ENCODE results near the gene EHD4. TPM values are rescaled to one million over a fixed set of nuclear protein-coding genes. Genes with fewer than 3 reads are reported as not detected.

The EHD4 gene
- total and polyA plus RNA-seq, 2 experiments from 2014 or later, result 27.3 to 34.7 TPM

DNA sequence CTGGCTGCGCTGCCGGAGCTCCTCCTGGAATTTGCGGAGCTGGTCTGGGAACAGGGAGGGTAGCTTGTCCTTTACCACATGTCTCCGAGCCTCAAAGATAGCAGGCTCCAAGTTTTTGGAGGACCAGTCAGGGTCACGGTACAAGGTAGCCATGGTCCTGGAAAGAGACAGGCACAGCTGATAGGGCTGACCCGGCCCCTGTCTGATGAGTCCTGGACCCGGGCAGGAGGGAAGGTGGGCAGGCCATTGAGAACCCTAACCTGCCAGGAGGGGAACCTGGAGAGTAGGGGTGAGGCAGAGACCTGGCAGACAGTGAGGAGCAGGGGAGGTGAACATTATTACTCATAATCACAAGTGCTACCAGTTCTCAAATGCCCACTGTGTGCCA lies 20.4 kb upstream of the EHD4 start:
- Histone ChIP-seq H3K9me2 (replicated peaks; ENCODE audit: insufficient read depth) (no peaks in the 10 kb centered on the region), H2AFZ (no peak overlapping the region), H3K27me3 (no peaks in the 10 kb centered on the region), H3K4me1 (ENCODE audit: insufficient read depth) (no peaks in the 10 kb centered on the region), H3K79me2 (no peaks in the 10 kb centered on the region), H3K36me3 (replicated peaks; ENCODE audit: insufficient read depth, low read depth) (no peaks in the 10 kb centered on the region), H3K9me3 (ENCODE audit: low read depth) (no peaks in the 10 kb centered on the region), H3K4me2 (no peak overlapping the region), H3K27ac (no peak overlapping the region), H4K20me1 (ENCODE audit: insufficient read depth, poor library complexity, severe bottlenecking) (no peaks in the 10 kb centered on the region), H3K4me3 (no peak overlapping the region)
- DNase-seq (ENCODE audit: low spot score), result no peak
- no peak for TF ChIP-seq EZH2 (IDR thresholded peaks at IDR 0.05; ENCODE audit: borderline replicate concordance)
- TF ChIP-seq, protein P1, sequence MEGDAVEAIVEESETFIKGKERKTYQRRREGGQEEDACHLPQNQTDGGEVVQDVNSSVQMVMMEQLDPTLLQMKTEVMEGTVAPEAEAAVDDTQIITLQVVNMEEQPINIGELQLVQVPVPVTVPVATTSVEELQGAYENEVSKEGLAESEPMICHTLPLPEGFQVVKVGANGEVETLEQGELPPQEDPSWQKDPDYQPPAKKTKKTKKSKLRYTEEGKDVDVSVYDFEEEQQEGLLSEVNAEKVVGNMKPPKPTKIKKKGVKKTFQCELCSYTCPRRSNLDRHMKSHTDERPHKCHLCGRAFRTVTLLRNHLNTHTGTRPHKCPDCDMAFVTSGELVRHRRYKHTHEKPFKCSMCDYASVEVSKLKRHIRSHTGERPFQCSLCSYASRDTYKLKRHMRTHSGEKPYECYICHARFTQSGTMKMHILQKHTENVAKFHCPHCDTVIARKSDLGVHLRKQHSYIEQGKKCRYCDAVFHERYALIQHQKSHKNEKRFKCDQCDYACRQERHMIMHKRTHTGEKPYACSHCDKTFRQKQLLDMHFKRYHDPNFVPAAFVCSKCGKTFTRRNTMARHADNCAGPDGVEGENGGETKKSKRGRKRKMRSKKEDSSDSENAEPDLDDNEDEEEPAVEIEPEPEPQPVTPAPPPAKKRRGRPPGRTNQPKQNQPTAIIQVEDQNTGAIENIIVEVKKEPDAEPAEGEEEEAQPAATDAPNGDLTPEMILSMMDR (IDR thresholded peaks at IDR 0.05; ENCODE audit: poor library complexity), result no peak
- whole genome bisulfite sequencing (ENCODE audit: low lambda C conversion rate, missing lambda C conversion rate), result 90% methylated on average over 7 of the region's 7 CpGs

DNA sequence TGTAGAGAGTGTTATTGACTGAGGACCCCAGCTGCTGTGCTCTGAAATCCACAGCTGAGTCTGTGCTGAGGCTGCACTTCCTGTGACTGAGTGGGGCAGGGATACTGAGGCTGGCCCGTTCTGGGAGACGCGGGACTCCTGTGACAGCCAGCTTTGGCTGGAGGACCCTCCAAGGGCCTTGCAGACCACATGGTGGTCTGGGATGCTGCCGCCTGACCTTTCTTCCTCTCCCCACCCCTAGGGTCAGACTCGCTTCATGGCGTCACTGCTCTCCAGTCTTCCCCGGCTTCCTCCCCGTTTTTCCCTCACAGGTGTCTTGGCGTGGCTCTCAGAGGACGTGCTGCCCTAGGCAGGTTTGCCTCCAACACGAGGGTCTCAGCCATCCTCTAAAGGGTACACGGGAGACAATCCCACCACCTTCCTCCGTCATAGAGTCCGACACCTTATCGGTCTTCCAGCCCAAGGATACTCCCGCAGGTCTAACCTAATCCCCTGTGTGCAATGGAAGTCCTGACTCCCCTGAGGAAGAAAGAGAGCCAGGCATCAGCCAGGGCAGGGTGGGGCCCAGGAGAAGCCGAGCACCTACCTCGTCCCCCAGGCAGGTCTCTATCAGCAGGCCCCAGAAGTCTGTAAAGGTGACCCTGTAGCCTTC lies 19.9 kb upstream of the EHD4 start:
- H3K79me2 ChIP-seq, result no peaks in the 10 kb centered on the region
- TF ChIP-seq EZH2phosphoT487 (IDR thresholded peaks at IDR 0.05; ENCODE audit: low read depth, severe bottlenecking, unreplicated experiment) (no peak), EZH2 (IDR thresholded peaks at IDR 0.05; ENCODE audit: borderline replicate concordance) (no peak)
- TF ChIP-seq, protein P1 (IDR thresholded peaks at IDR 0.05; ENCODE audit: poor library complexity), result no peak
- no peak overlapping the region for H3K4me3 ChIP-seq
- H4K20me1 ChIP-seq (ENCODE audit: insufficient read depth, poor library complexity, severe bottlenecking), result no peaks in the 10 kb centered on the region
- H3K36me3 ChIP-seq (replicated peaks; ENCODE audit: insufficient read depth, low read depth), result no peaks in the 10 kb centered on the region
- no peaks in the 10 kb centered on the region for H3K27me3 ChIP-seq
- DNase-seq (ENCODE audit: low spot score), result no peak
- no peak overlapping the region for H2AFZ ChIP-seq
- H3K9me2 ChIP-seq (replicated peaks; ENCODE audit: insufficient read depth), result no peaks in the 10 kb centered on the region
- no peaks in the 10 kb centered on the region for H3K4me1 ChIP-seq (ENCODE audit: insufficient read depth)
- no peak overlapping the region for H3K4me2 ChIP-seq
- 92% methylated on average over 18 of the region's 18 CpGs for WGBS (ENCODE audit: low lambda C conversion rate, missing lambda C conversion rate)
- no peak overlapping the region for H3K27ac ChIP-seq
- H3K9me3 ChIP-seq (ENCODE audit: low read depth), result no peaks in the 10 kb centered on the region

DNA sequence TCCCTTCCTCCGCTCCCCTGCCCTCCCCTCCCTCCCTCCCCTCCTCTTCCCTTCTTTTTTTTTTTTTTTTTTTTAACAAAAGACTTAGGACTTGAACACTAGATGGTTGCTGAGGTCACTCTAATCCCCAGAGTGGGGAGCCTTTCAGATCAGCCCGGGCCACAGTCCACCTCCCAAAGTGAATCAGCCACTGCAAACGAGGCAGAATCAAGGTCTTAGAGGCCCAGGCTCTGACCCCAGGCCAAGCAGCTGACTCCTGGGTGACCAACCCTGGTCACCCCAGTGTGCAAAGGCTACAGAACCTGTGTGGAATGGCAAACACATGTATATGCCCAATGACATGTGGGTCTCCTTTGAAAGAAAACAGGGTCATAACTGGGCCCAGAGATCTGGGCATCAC lies 18.3 kb upstream of the EHD4 start:
- DNase-seq (ENCODE audit: low spot score), result no peak
- no peaks in the 10 kb centered on the region for H3K36me3 ChIP-seq (replicated peaks; ENCODE audit: insufficient read depth, low read depth)
- no peaks in the 10 kb centered on the region for H3K27me3 ChIP-seq
- no peak overlapping the region for H3K4me3 ChIP-seq
- H3K9me3 ChIP-seq (ENCODE audit: low read depth), result no peaks in the 10 kb centered on the region
- no peaks in the 10 kb centered on the region for H4K20me1 ChIP-seq (ENCODE audit: insufficient read depth, poor library complexity, severe bottlenecking)
- no peak for TF ChIP-seq EZH2phosphoT487 (IDR thresholded peaks at IDR 0.05; ENCODE audit: low read depth, severe bottlenecking, unreplicated experiment)
- TF ChIP-seq EZH2 (IDR thresholded peaks at IDR 0.05; ENCODE audit: borderline replicate concordance), result no peak
- TF ChIP-seq, protein P1 (IDR thresholded peaks at IDR 0.05; ENCODE audit: poor library complexity), result no peak
- no peaks in the 10 kb centered on the region for H3K79me2 ChIP-seq
- no peak overlapping the region for H3K27ac ChIP-seq
- no peaks in the 10 kb centered on the region for H3K4me1 ChIP-seq (ENCODE audit: insufficient read depth)
- no peak overlapping the region for H2AFZ ChIP-seq
- no peak overlapping the region for H3K4me2 ChIP-seq
- 71% methylated on average over 2 of the region's 3 CpGs for WGBS (ENCODE audit: low lambda C conversion rate, missing lambda C conversion rate)
- H3K9me2 ChIP-seq (replicated peaks; ENCODE audit: insufficient read depth), result no peaks in the 10 kb centered on the region

DNA sequence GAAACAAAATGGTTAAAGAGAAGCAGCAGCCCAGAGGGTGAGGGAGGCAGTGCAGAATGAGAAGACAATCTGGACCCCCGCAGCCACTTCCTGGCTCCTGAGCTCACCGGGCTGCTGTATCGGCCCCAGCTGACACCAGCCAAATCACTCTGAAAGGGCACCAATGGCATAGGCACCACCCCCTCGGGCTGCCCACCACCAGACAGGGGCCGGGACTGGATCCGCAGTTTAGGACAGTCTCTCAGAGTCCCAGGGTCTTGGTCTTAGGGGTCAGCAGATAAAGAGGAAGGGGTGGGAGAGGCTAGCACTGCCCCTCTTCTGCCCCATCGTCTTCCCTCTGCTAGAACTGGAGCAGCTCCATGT lies 17.9 kb upstream of the EHD4 start:
- TF ChIP-seq EZH2phosphoT487 (IDR thresholded peaks at IDR 0.05; ENCODE audit: low read depth, severe bottlenecking, unreplicated experiment) (no peak), EZH2 (IDR thresholded peaks at IDR 0.05; ENCODE audit: borderline replicate concordance) (no peak)
- TF ChIP-seq, protein P1 (IDR thresholded peaks at IDR 0.05; ENCODE audit: poor library complexity), result no peak
- WGBS (ENCODE audit: low lambda C conversion rate, missing lambda C conversion rate), result 64% methylated on average over 7 of the region's 7 CpGs
- Histone ChIP-seq H3K36me3 (replicated peaks; ENCODE audit: insufficient read depth, low read depth) (no peaks in the 10 kb centered on the region), H3K4me2 (no peak overlapping the region), H3K4me3 (no peak overlapping the region), H3K27ac (no peak overlapping the region), H3K4me1 (ENCODE audit: insufficient read depth) (no peaks in the 10 kb centered on the region), H3K9me2 (replicated peaks; ENCODE audit: insufficient read depth) (no peaks in the 10 kb centered on the region), H3K9me3 (ENCODE audit: low read depth) (no peaks in the 10 kb centered on the region), H2AFZ (no peak overlapping the region), H4K20me1 (ENCODE audit: insufficient read depth, poor library complexity, severe bottlenecking) (no peaks in the 10 kb centered on the region), H3K27me3 (no peaks in the 10 kb centered on the region), H3K79me2 (no peaks in the 10 kb centered on the region)
- DNase-seq (ENCODE audit: low spot score), result no peak

Data from hepatocyte (in vitro differentiated cells).